Measurements from ENCODE around the gene TEX53. TPM values are rescaled to one million over a fixed set of nuclear protein-coding genes. Genes with fewer than 3 reads are reported as not detected.

TEX53 gene
- total RNA-seq, 1 donor from 2014 or later: not detected

- intact Hi-C loops (cut with DNase I): no loop called here
Observed at GRCh38 chr9:114626415-114627020, 31.1 kb downstream of the TEX53 start.

DNA sequence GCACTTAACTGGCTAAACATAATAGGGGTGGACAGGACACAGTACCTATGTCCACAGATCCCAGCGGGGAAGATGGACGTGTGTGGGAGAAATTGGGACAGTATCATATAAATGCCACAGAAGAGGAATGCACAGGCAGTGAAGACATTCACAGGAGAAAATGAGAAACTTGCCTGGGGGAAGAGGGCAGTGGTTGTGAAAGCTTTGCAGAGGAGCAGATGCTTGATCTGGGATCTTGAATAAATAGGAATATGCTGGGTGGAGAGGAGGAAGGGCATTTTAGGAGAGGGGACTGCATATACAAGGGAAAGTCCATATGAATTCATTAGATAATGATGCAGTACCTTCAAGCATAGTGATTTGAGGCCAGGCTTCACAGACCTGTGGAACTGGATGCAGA lies 32.9 kb downstream of the TEX53 start:
- TF ChIP-seq POLR2A (IDR thresholded peaks at IDR 0.05): no peak
- TF ChIP-seq, protein P1, sequence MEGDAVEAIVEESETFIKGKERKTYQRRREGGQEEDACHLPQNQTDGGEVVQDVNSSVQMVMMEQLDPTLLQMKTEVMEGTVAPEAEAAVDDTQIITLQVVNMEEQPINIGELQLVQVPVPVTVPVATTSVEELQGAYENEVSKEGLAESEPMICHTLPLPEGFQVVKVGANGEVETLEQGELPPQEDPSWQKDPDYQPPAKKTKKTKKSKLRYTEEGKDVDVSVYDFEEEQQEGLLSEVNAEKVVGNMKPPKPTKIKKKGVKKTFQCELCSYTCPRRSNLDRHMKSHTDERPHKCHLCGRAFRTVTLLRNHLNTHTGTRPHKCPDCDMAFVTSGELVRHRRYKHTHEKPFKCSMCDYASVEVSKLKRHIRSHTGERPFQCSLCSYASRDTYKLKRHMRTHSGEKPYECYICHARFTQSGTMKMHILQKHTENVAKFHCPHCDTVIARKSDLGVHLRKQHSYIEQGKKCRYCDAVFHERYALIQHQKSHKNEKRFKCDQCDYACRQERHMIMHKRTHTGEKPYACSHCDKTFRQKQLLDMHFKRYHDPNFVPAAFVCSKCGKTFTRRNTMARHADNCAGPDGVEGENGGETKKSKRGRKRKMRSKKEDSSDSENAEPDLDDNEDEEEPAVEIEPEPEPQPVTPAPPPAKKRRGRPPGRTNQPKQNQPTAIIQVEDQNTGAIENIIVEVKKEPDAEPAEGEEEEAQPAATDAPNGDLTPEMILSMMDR (IDR thresholded peaks at IDR 0.05): no peak
- no peak for TF ChIP-seq POLR2AphosphoS5 (IDR thresholded peaks at IDR 0.05; ENCODE audit: insufficient read depth in 1 of 2, low read depth in 1 of 2)
- Histone ChIP-seq H3K9me3 (no peaks in the 10 kb centered on the region), H3K4me1 (peaks cover 6% of the 10 kb centered on the region), H3K27me3 (no peaks in the 10 kb centered on the region), H3K36me3 (peaks cover 0 to 18% of the 10 kb centered on the region in 2 donors), H3K27ac (no peak overlapping the region), H3K4me3 (no peak overlapping the region)
- intact Hi-C loops (cut with DNase I): no loop called here
- DNase-seq (ENCODE audit: extremely low spot score in 2 of 2): no peak

More at GRCh38 chr9:114626415-114627020, 31.1 kb downstream of the TEX53 start:
- TF ChIP-seq POLR2AphosphoS5 (IDR thresholded peaks at IDR 0.05; ENCODE audit: insufficient read depth in 1 of 2, low read depth in 1 of 2) (no peak), POLR2A (IDR thresholded peaks at IDR 0.05) (no peak)
- TF ChIP-seq, protein P1 (IDR thresholded peaks at IDR 0.05): no peak
- Histone ChIP-seq H3K4me1 (peaks cover 5% of the 10 kb centered on the region), H3K36me3 (peaks cover 0 to 26% of the 10 kb centered on the region in 2 donors), H3K9me3 (no peaks in the 10 kb centered on the region), H3K27ac (no peak overlapping the region), H3K27me3 (no peaks in the 10 kb centered on the region), H3K4me3 (no peak overlapping the region)
- DNase-seq (ENCODE audit: extremely low spot score in 2 of 2): no peak

DNA sequence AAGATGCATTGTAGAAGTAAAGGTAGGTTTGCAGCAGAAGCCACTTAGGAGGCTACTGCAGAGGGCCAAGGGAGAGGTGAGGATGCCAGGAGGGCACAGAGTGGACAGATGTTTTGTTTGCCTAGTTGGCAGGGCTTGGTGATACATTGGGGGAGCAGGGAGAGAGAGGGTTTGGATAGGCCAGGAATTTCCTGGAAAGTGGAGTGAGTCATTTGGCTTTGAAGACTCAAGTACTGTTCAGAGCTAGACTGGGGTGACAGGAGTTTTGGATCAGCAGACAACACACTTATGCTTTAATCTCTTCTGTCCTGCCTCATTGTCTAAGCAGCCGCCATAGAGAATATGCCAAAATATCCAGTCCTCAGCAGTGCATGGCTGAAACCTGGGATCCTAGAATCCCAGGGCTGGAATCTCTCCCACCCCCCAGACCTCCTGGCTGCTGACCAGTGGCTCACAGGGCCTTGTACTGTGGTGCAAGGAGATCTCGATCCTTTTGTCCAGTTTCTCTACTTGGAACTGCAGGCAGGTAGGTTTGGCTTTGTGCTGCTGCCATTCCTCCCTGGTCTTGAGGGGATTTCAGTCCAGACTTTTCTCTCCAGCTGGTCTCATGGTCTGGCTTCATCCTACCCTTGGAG lies 35.5 kb downstream of the TEX53 start:
- DNase-seq (ENCODE audit: extremely low spot score in 2 of 2): no peak
- intact Hi-C loops (cut with DNase I): no loop called here
- Histone ChIP-seq H3K27me3 (no peaks in the 10 kb centered on the region), H3K4me3 (no peak overlapping the region), H3K27ac (no peak overlapping the region), H3K4me1 (peaks cover 6% of the 10 kb centered on the region), H3K36me3 (peaks cover 0 to 8% of the 10 kb centered on the region in 2 donors), H3K9me3 (no peaks in the 10 kb centered on the region)
- TF ChIP-seq POLR2A (IDR thresholded peaks at IDR 0.05) (no peak), POLR2AphosphoS5 (IDR thresholded peaks at IDR 0.05; ENCODE audit: insufficient read depth in 1 of 2, low read depth in 1 of 2) (no peak)

DNA sequence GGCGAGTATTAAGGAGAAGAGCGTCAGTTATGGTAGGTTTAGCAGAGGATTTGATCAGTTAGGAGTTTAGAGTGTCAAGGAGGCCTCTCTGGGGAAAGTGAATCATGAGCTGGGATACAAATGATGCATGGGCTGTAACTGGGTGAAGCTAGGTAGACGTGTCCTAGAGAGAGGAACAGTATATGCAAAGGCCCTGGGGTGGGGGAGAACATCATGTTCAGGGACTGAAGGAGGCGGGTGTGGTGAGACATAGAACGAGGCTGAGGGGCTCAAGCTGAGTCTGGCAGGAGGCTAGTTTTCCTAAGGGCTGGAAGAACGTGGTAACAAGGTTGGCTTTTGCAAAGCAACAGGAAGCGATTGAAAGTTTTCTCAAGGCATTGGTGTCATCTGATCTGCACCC lies 36.0 kb downstream of the TEX53 start:
- DNase-seq (ENCODE audit: extremely low spot score in 2 of 2): no peak
- Histone ChIP-seq H3K36me3 (peaks cover 0 to 2% of the 10 kb centered on the region in 2 donors), H3K27me3 (no peaks in the 10 kb centered on the region), H3K4me3 (no peak overlapping the region), H3K9me3 (no peaks in the 10 kb centered on the region), H3K27ac (no peak overlapping the region), H3K4me1 (peaks cover 6% of the 10 kb centered on the region)
- intact Hi-C loops (cut with DNase I): no loop called here
- TF ChIP-seq POLR2AphosphoS5 (IDR thresholded peaks at IDR 0.05; ENCODE audit: insufficient read depth in 1 of 2, low read depth in 1 of 2) (no peak), POLR2A (IDR thresholded peaks at IDR 0.05) (no peak)
- TF ChIP-seq, protein P1 (IDR thresholded peaks at IDR 0.05): no peak

- H3K4me1 ChIP-seq: peaks cover 6% of the 10 kb centered on the region
- intact Hi-C loops (cut with DNase I): no loop called here
- H3K27me3 ChIP-seq: no peaks in the 10 kb centered on the region
- peak overlapping the region; percentile 10 for H3K27ac ChIP-seq
- TF ChIP-seq, protein P1 (IDR thresholded peaks at IDR 0.05): no peak
- TF ChIP-seq POLR2AphosphoS5 (IDR thresholded peaks at IDR 0.05; ENCODE audit: insufficient read depth in 1 of 2, low read depth in 1 of 2) (no peak), POLR2A (IDR thresholded peaks at IDR 0.05) (no peak)
- H3K9me3 ChIP-seq: no peaks in the 10 kb centered on the region
- no peaks in the 10 kb centered on the region for H3K36me3 ChIP-seq
- H3K4me3 ChIP-seq: no peak overlapping the region
- DNase-seq (ENCODE audit: extremely low spot score in 2 of 2): no peak
Observed at GRCh38 chr9:114619191-114619761, 38.3 kb downstream of the TEX53 start.

Measured in vagina (tissue), 2 donors.